T-helper 1 cell treated with Interleukin-12 subunit alpha and Interleukin-12 subunit beta and Interleukin-4 antibody, amounts not matched to agents 30 μg/mL and 1 μg/mL, for 36 hours (primary cell): Measurements from ENCODE around the gene FMO2.
A peak's percentile ranks its signal among the peaks of the same experiment; 100 is the strongest.

Source experiments
- H3K27ac Mint-ChIP-seq: one replicate; pipeline ENCODE4 v1.8.0; 2021; ENCODE audit warnings: mild to moderate bottlenecking, mixed read lengths
- H3K27me3 Mint-ChIP-seq: one replicate; pipeline ENCODE4 v1.8.0; 2021; ENCODE audit warnings: low read depth, mixed read lengths
- H3K36me3 Mint-ChIP-seq: one replicate; pipeline ENCODE4 v1.8.0; 2021; ENCODE audit warnings: low read depth, mixed read lengths
- H3K4me1 Mint-ChIP-seq: one replicate; pipeline ENCODE4 v1.8.0; 2021; ENCODE audit warnings: low read depth, mixed read lengths
- H3K4me3 Mint-ChIP-seq: one replicate; pipeline ENCODE4 v1.8.0; 2021; ENCODE audit warnings: mild to moderate bottlenecking, moderate library complexity, mixed read lengths
- H3K9me3 Mint-ChIP-seq: one replicate; pipeline ENCODE4 v1.8.0; 2021; ENCODE audit warnings: mixed read lengths

Gene FMO2

GRCh38 chr1:171251042-171251951 lies 66.2 kb downstream of the FMO2 start:
- H3K36me3 Mint-ChIP-seq, result no peaks in the 10 kb centered on the region
- H3K4me1 Mint-ChIP-seq, result peaks cover 9% of the 10 kb centered on the region
- H3K9me3 Mint-ChIP-seq, result no peaks in the 10 kb centered on the region
- peak overlapping the region; percentile 82 for H3K4me3 Mint-ChIP-seq
- H3K27me3 Mint-ChIP-seq, result peaks cover 42% of the 10 kb centered on the region
- no peak overlapping the region for H3K27ac Mint-ChIP-seq

- no peak overlapping the region for H3K27ac Mint-ChIP-seq
- no peaks in the 10 kb centered on the region for H3K36me3 Mint-ChIP-seq
- peaks cover 9% of the 10 kb centered on the region for H3K4me1 Mint-ChIP-seq
- H3K9me3 Mint-ChIP-seq, result no peaks in the 10 kb centered on the region
- H3K4me3 Mint-ChIP-seq, result no peak overlapping the region
- H3K27me3 Mint-ChIP-seq, result peaks cover 42% of the 10 kb centered on the region
Observed at GRCh38 chr1:171251952-171252300, 66.8 kb downstream of the FMO2 start.

- H3K4me3 Mint-ChIP-seq, result peak overlapping the region; percentile 69
- peaks cover 9% of the 10 kb centered on the region for H3K4me1 Mint-ChIP-seq
- no peak overlapping the region for H3K27ac Mint-ChIP-seq
Observed at GRCh38 chr1:171252482-171252881, 67.4 kb downstream of the FMO2 start.

GRCh38 chr1:171254859-171255258 lies 69.8 kb downstream of the FMO2 start:
- no peak overlapping the region for H3K27ac Mint-ChIP-seq
- peaks cover 23% of the 10 kb centered on the region for H3K27me3 Mint-ChIP-seq
- no peaks in the 10 kb centered on the region for H3K9me3 Mint-ChIP-seq
- no peaks in the 10 kb centered on the region for H3K36me3 Mint-ChIP-seq
- peaks cover 9% of the 10 kb centered on the region for H3K4me1 Mint-ChIP-seq
- no peak overlapping the region for H3K4me3 Mint-ChIP-seq

More at GRCh38 chr1:171252482-171252881, 67.4 kb downstream of the FMO2 start:
- Mint-ChIP-seq H3K27me3 (peaks cover 38% of the 10 kb centered on the region), H3K36me3 (no peaks in the 10 kb centered on the region), H3K9me3 (no peaks in the 10 kb centered on the region)

GRCh38 chr1:171256940-171257606 lies 72.0 kb downstream of the FMO2 start:
- Mint-ChIP-seq H3K9me3 (no peaks in the 10 kb centered on the region), H3K4me3 (no peak overlapping the region), H3K27ac (no peak overlapping the region), H3K4me1 (peaks cover 3% of the 10 kb centered on the region), H3K36me3 (no peaks in the 10 kb centered on the region), H3K27me3 (peaks cover 11% of the 10 kb centered on the region)

- Mint-ChIP-seq H3K4me3 (no peak overlapping the region), H3K27me3 (peaks cover 6% of the 10 kb centered on the region), H3K36me3 (no peaks in the 10 kb centered on the region), H3K9me3 (no peaks in the 10 kb centered on the region), H3K4me1 (no peaks in the 10 kb centered on the region), H3K27ac (no peak overlapping the region)
Observed at GRCh38 chr1:171257607-171258076, 72.5 kb downstream of the FMO2 start.

GRCh38 chr1:171258429-171258828 lies 73.3 kb downstream of the FMO2 start:
- H3K27me3 Mint-ChIP-seq, result peaks cover 3% of the 10 kb centered on the region

GRCh38 chr1:171258943-171259342 lies 73.8 kb downstream of the FMO2 start:
- Mint-ChIP-seq H3K27ac (no peak overlapping the region), H3K4me1 (no peaks in the 10 kb centered on the region), H3K9me3 (no peaks in the 10 kb centered on the region), H3K4me3 (no peak overlapping the region), H3K36me3 (no peaks in the 10 kb centered on the region), H3K27me3 (peaks cover 3% of the 10 kb centered on the region)

More at GRCh38 chr1:171258429-171258828, 73.3 kb downstream of the FMO2 start:
- Mint-ChIP-seq H3K36me3 (no peaks in the 10 kb centered on the region), H3K27ac (no peak overlapping the region), H3K9me3 (no peaks in the 10 kb centered on the region), H3K4me3 (no peak overlapping the region), H3K4me1 (no peaks in the 10 kb centered on the region)
